Natural killer cell (primary cell): Measurements from ENCODE around the gene HEPN1. TPM values are rescaled to one million over a fixed set of nuclear protein-coding genes. Genes with fewer than 3 reads are reported as not detected.
A peak's percentile ranks its signal among the peaks of the same experiment; 100 is the strongest.

Experiments
- ATAC-seq, 3 donors: fragments of 150-1000 bp in 2 of 3; fragments of 200-7000 bp in 1 of 3; cut with Tn5 transposase; 1 replicate in 1 of 3; 2 replicates in 2 of 3; pipeline ENCODE4 v1.10.0; 2021; ENCODE audit warnings: mild to moderate bottlenecking in 2 of 3, moderate library complexity in 2 of 3
- DNase-seq, 2 donors: peaks; one replicate each; pipeline versions ENCODE4 v3.0.0 to v3.0.0-alpha.2; 2013 to 2021; ENCODE audit warnings: mixed read lengths in 1 of 2
- H3K27ac ChIP-seq: one replicate; pipeline ENCODE4 v1.5.1; 2013; ENCODE audit warnings: mild to moderate bottlenecking, low read length
- H3K27me3 ChIP-seq: one replicate; pipeline ENCODE4 v1.6.1; 2013; ENCODE audit warnings: low read length; ENCODE audit not compliant: control insufficient read depth, insufficient read depth
- H3K36me3 ChIP-seq: one replicate; pipeline ENCODE4 v1.6.1; 2013; ENCODE audit warnings: low read length; ENCODE audit not compliant: control insufficient read depth, insufficient read depth
- H3K4me1 ChIP-seq: one replicate; pipeline ENCODE4 v1.6.1; 2013; ENCODE audit warnings: low read length; ENCODE audit not compliant: control insufficient read depth, insufficient read depth
- H3K4me3 ChIP-seq: one replicate; pipeline ENCODE4 v1.5.1; 2013; ENCODE audit warnings: low read length
- H3K9me3 ChIP-seq: one replicate; pipeline ENCODE4 v1.6.1; 2013; ENCODE audit warnings: low read length; ENCODE audit not compliant: control insufficient read depth, insufficient read depth
- H3K27ac Mint-ChIP-seq, 2 donors: one replicate each; pipeline ENCODE4 v1.8.0; 2022; ENCODE audit warnings: mild to moderate bottlenecking in 2 of 2, mixed read lengths in 2 of 2, moderate library complexity in 1 of 2
- H3K27me3 Mint-ChIP-seq, 2 donors: one replicate each; pipeline ENCODE4 v1.8.0; 2022; ENCODE audit warnings: low read depth in 2 of 2, mixed read lengths in 2 of 2
- H3K36me3 Mint-ChIP-seq: one replicate; pipeline ENCODE4 v1.8.0; 2022; ENCODE audit warnings: mixed read lengths
- H3K4me1 Mint-ChIP-seq, 2 donors: one replicate each; pipeline ENCODE4 v1.8.0; 2022; ENCODE audit warnings: mixed read lengths in 2 of 2
- H3K4me3 Mint-ChIP-seq: one replicate; pipeline ENCODE4 v1.8.0; 2022; ENCODE audit warnings: mild to moderate bottlenecking, moderate library complexity, mixed read lengths
- H3K9me3 Mint-ChIP-seq, 2 donors: one replicate each; pipeline ENCODE4 v1.8.0; 2022; ENCODE audit warnings: mixed read lengths in 2 of 2
- WGBS: methylation state at CpG from one replicate; pipeline ENCODE4 v1.1.7; 2013; ENCODE audit warnings: missing lambda C conversion rate; ENCODE audit not compliant: insufficient coverage; 5-methylcytosine and 5-hydroxymethylcytosine counted together
- intact Hi-C: fragments of 100-400 bp; cut with micrococcal nuclease; formaldehyde crosslinking; loops from one replicate; pipeline ENCODE4 v1.14.2; 2022
- total RNA-seq, 4 donors: library from RNA; stranded (reverse); fragments of 120-200 nt in 1 of 4; gene quantifications; one replicate each; pipeline versions ENCODE4 v1.2.3 to v1.2.4, GENCODE V29; 2013 to 2022
- TF ChIP-seq, protein P1 (sequence below): fragments of 200-600 bp; IDR thresholded peaks from one replicate; pipeline ENCODE4 v1.8.0; 2022; ENCODE audit warnings: antibody characterized with exemption

Gene HEPN1
- not detected for total RNA-seq
- total RNA-seq (2013) = not detected

DNA sequence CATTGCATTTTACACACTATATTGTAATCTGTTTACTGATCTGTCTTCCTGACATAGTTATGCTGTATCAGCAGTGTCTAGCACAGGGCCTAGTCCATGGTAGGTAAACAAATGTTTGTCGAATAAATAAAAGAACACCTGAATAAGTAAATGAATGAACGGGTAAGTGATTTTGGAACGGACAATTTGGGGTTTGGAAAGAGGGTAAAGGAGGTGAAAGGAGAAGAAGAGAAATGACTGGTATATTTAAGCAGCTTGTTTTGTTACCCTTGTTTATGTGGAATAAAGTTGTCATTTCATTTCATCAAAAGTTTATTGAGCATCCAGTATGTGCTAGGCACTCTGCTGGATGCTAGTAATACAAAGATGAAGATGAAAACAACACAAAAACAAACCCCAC is at the start of gene HEPN1:
HEPN1 (plus strand) TSS at position 301 of the 400 bp plus-strand sequence.
- H3K9me3 Mint-ChIP-seq = no peaks in the 10 kb centered on the region
- Histone ChIP-seq H3K4me3 (no peak within 1 kb of the TSS), H3K4me1 (peaks cover 17% of the 10 kb centered on the region), H3K27me3 (no peaks in the 10 kb centered on the region), H3K27ac (no peak within 1 kb of the TSS), H3K9me3 (no peaks in the 10 kb centered on the region), H3K36me3 (no peaks in the 10 kb centered on the region)
- peaks cover 6 to 25% of the 10 kb centered on the region in 2 donors for H3K27me3 Mint-ChIP-seq
- DNase-seq (no peak), ATAC-seq (no peak)
- intact Hi-C loops = no loop called here
- peaks cover 0 to 11% of the 10 kb centered on the region in 2 donors for H3K4me1 Mint-ChIP-seq
- peak within 1 kb of the TSS in 1 of 2 donors; percentile 19 for H3K27ac Mint-ChIP-seq
- TF ChIP-seq, protein P1, sequence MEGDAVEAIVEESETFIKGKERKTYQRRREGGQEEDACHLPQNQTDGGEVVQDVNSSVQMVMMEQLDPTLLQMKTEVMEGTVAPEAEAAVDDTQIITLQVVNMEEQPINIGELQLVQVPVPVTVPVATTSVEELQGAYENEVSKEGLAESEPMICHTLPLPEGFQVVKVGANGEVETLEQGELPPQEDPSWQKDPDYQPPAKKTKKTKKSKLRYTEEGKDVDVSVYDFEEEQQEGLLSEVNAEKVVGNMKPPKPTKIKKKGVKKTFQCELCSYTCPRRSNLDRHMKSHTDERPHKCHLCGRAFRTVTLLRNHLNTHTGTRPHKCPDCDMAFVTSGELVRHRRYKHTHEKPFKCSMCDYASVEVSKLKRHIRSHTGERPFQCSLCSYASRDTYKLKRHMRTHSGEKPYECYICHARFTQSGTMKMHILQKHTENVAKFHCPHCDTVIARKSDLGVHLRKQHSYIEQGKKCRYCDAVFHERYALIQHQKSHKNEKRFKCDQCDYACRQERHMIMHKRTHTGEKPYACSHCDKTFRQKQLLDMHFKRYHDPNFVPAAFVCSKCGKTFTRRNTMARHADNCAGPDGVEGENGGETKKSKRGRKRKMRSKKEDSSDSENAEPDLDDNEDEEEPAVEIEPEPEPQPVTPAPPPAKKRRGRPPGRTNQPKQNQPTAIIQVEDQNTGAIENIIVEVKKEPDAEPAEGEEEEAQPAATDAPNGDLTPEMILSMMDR = no peak
- 95% methylated on average over 3 of the region's 3 CpGs for WGBS
- H3K36me3 Mint-ChIP-seq = no peaks in the 10 kb centered on the region
- peak within 1 kb of the TSS; percentile 35 for H3K4me3 Mint-ChIP-seq

DNA sequence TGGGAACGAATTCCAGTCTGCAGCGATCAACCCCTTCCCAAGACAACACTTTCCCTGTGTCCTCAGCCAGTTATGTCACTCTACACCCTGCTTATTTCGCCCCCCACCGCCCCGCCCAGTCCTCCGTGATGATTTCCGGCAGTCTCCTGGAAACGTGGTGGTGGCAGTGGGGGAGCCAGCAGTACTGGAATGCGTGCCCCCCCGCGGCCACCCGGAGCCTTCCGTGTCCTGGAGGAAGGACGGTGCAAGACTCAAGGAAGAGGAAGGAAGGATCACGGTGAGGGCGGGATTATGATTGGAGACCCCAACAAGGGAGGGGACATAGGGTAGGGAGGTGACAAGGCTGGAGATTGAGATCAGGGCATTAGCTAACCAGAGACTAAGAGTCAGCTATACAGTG is 49.7 kb upstream of the HEPN1 start:
- Mint-ChIP-seq H3K9me3 (no peaks in the 10 kb centered on the region), H3K4me3 (no peak overlapping the region), H3K36me3 (no peaks in the 10 kb centered on the region), H3K27ac (no peak overlapping the region), H3K4me1 (peaks cover 17 to 31% of the 10 kb centered on the region in 2 donors), H3K27me3 (peaks cover 73 to 77% of the 10 kb centered on the region in 2 donors)
- intact Hi-C loops = no loop called here
- peaks cover 28% of the 10 kb centered on the region for H3K4me1 ChIP-seq
- no peak for ATAC-seq
- H3K4me3 ChIP-seq = no peak overlapping the region
- H3K36me3 ChIP-seq = no peaks in the 10 kb centered on the region
- peaks cover 59% of the 10 kb centered on the region for H3K27me3 ChIP-seq
- no peak for DNase-seq
- TF ChIP-seq, protein P1 = no peak
- H3K27ac ChIP-seq = no peak overlapping the region
- H3K9me3 ChIP-seq = no peaks in the 10 kb centered on the region
- 4% methylated on average over 16 of the region's 16 CpGs for WGBS

DNA sequence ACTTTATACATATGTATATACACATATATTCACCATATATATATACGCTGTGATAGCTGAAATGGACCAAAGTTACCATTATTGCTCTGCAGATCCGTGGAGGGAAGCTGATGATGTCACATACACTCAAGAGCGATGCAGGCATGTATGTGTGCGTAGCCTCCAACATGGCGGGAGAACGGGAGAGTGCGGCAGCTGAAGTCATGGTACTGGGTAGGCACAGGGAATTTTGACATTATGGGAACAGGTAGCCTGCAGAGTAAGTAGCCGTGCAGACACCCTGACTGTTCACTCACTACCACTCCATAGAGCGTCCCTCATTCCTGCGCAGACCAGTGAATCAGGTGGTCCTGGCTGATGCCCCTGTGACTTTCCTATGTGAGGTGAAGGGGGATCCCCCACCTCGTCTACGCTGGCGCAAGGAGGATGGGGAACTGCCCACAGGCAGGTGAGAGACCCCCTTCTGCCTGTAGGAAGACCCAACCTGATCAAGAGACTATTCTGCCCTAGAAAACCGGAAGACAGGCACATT is 49.1 kb upstream of the HEPN1 start:
- Histone ChIP-seq H3K4me1 (peaks cover 28% of the 10 kb centered on the region), H3K9me3 (no peaks in the 10 kb centered on the region), H3K27ac (no peak overlapping the region), H3K36me3 (no peaks in the 10 kb centered on the region), H3K4me3 (no peak overlapping the region), H3K27me3 (peaks cover 54% of the 10 kb centered on the region)
- no peak overlapping the region for H3K27ac Mint-ChIP-seq
- peaks cover 72 to 75% of the 10 kb centered on the region in 2 donors for H3K27me3 Mint-ChIP-seq
- WGBS = 54% methylated on average over 13 of the region's 14 CpGs
- TF ChIP-seq, protein P1 = no peak
- H3K4me1 Mint-ChIP-seq = peaks cover 17 to 32% of the 10 kb centered on the region in 2 donors
- DNase-seq (no peak), ATAC-seq (no peak)
- H3K9me3 Mint-ChIP-seq = no peaks in the 10 kb centered on the region
- intact Hi-C loops = no loop called here
- H3K4me3 Mint-ChIP-seq = no peak overlapping the region
- H3K36me3 Mint-ChIP-seq = no peaks in the 10 kb centered on the region

DNA sequence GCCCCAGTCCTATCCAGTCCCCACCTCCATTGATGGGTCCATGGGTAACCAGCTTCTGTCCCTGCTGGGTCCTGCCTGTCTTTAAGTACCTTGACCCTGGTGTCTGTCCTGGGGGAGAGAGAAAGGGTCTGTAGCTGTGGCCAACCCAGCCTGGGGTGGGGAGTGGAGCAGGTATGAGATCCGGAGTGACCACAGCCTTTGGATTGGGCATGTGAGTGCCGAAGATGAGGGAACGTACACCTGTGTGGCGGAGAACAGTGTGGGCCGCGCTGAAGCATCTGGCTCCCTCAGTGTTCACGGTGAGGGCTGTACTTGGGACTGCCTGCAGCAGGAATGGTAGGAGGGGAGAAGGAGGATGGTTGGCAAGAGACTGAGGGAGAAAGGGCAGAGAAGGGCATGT is 48.6 kb upstream of the HEPN1 start:
- no peak for ATAC-seq
- peaks cover 27% of the 10 kb centered on the region for H3K4me1 ChIP-seq
- peaks cover 48% of the 10 kb centered on the region for H3K27me3 ChIP-seq
- intact Hi-C loops = no loop called here
- 64% methylated on average over 7 of the region's 7 CpGs for WGBS
- Mint-ChIP-seq H3K36me3 (no peaks in the 10 kb centered on the region), H3K27me3 (peaks cover 72 to 76% of the 10 kb centered on the region in 2 donors), H3K27ac (no peak overlapping the region), H3K4me1 (peaks cover 17 to 37% of the 10 kb centered on the region in 2 donors), H3K4me3 (no peak overlapping the region), H3K9me3 (no peaks in the 10 kb centered on the region)
- H3K36me3 ChIP-seq = no peaks in the 10 kb centered on the region
- H3K27ac ChIP-seq = no peak overlapping the region
- DNase-seq = no peak
- H3K4me3 ChIP-seq = no peak overlapping the region
- no peaks in the 10 kb centered on the region for H3K9me3 ChIP-seq
- TF ChIP-seq, protein P1 = no peak
